SW480 (cell line): ENCODE data around the gene NSA2.

Experiments used
- DNase-seq: peaks from one replicate; pipeline ENCODE4 v3.0.0-alpha.2; 2016; ENCODE audit warnings: low spot score

NSA2 gene

DNA sequence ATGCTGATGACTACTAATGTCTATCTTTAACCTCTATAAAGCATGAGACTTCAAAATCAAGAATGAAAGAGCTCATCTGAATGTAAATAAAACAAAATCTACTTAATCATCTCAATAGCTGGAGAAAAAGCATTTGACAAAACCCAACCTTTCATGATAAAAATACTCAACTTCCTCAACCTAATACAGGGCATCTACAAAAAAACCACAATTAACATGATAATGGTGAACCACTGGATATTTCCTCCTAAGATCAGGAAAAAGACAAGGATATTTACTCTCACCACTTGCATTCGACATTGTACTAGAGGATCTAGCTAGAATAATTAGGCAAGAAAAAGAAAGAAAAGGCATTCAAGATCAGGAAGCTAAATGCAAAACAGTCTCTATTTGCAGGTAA lies 49.8 kb downstream of the NSA2 start:
- DNase-seq, result no peak

GRCh38 chr5:74822288-74822687 lies 55.2 kb downstream of the NSA2 start:
- DNase-seq, result no peak

GRCh38 chr5:74829413-74829812 lies 62.4 kb downstream of the NSA2 start:
- no peak for DNase-seq
